HG03439 (cell line): ENCODE data around the gene SMARCA4.

Source experiments
- ATAC-seq: cut with Tn5 transposase; IDR thresholded peaks from one replicate; pipeline ENCODE4 v1.9.1; 2021; ENCODE audit warnings: mild to moderate bottlenecking, moderate library complexity; ENCODE audit not compliant: unreplicated experiment

SMARCA4 gene

DNA sequence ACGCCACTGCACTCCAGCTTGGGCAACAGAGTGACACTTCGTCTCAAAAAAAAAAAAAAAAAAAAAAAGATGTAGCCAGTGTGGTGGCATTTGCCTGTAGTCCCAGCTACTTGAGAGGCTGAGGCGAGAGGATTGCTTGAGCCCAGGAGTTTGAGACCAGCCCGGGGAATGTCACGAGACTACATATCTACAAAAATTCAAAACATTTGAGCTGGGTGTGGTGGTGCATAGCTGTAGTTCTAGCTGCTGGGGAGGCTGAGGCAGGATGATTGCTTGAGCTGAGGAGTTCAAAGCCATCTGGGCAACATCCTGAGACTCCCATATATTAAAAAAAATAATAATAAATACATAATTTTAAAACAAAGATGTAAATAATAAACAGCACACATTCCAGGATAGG, 46.6 kb downstream of the SMARCA4 start:
- ATAC-seq: no peak

DNA sequence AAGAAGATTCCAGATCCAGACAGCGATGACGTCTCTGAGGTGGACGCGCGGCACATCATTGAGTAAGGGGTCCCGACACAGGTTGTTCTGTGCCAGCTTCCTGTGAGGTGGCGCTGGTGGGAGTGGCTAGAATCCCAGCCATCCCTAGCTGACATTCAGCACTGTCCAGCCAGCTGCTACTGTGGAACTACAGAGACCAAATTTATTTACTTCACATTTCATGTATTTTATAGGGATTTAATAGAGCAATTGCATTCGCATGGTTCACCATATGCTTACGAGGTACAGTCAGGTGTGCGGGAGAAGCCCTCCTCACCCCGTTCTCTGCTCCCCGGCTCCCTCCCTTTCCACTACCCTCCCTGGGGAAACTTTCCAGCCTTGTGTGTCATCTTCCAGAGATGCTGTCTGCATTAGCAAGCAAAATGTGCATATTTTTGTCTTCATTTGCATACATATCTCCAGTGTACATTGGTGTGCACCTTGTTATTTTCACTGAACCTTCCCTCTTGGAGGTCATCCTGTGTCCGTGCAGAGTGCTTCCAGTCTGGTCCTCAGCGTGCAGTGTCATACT, 47.2 kb downstream of the SMARCA4 start:
- no peak for ATAC-seq

DNA sequence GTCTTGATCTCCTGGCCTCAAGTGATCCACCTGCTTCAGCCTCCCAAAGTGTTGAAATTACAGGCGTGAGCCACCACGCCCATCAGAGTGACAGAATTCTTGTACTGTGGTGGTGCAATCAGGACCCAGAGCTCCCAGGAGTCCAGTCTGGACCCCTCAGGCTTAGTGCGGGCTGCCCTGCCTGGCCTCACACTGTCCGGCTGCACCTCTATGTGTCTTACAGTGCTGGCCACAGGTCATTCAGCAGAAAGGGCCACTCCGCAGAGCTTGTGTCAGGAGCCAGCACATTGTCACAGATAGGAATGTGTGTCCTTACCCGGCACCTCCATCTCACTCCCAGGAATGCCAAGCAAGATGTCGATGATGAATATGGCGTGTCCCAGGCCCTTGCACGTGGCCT, 49.2 kb downstream of the SMARCA4 start:
- no peak for ATAC-seq

DNA sequence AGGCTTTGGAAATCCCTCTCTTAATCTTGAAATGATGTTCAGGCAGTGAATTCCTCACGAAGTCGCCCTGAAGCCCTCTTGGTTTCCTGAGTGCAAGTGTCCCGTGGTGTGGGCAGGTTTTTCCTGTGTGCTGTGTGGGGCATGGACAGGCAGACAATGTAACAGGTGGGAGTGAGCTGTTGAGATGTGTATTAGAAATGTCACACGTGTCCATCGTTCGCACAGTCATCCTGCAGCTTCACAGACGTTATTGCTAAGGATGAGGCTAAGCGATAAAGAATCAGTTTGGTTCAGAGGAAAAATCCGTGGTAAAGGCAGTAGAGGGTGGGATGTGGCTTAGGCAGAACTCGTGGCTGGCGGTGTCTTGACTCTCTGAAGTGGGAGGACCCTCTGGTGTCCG, 51.7 kb downstream of the SMARCA4 start:
- no peak for ATAC-seq

DNA sequence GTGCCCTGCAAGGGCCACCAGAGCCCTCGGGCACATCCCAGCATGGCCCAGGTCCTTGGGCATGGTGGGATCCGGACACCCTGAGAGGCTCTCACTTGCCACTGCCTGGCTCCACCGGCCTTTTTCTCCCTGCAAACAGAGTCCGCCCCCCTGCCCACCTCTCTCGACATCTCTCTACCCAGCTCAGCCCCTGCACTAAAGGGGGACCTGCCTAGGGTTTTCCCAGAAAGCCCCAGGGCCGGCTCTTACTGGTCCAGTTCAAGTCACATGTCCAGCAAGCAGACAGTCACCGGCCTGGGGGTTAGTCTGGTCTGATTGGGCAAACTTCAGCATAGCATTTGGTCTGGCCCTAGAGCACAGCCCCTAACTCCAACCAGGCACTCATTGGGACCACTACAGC, 52.9 kb downstream of the SMARCA4 start:
- no peak for ATAC-seq

DNA sequence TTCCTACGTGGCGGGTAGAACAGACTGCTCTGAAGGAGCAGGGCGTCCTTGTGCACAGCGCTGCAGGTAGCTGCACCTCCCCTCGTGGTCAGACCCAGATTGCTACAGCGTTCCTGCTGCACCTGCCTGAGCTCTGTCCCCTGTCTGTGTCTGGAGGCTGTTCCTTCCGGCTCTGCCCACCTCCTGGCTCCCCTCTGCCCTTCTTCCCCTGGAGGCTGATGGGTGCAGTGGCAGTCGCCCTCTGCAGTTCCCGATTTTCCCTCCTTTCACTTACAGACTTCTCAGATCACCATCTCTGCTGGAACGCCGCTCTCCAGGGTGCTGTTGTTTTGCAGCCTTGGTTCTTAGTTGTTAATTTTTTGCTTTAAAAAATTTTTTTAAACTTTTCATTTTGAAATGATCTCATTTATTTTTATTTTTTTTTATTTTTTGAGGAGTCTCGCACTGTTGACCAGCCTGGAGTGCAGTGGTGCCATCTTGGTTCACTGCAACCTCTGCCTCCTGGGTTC, 53.6 kb downstream of the SMARCA4 start:
- ATAC-seq: no peak

DNA sequence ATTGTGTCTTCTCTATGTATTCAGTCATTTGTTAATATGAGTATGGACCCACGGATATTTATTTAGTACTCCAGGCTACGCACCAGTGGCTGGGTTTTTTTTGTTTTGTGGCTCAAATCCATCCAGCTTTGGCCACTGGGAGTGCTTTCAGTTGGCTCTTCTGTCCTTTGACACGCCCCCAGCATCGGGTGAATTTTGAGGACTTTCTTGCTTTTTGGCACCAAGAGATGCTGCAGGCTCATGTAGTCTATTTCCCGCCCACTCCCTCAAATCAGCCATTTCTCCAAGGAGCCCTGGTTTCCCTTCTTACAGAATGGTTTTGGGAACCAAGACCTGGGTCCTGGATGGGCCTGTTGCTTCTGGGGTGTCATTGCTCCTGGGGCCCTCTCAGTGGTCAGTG, 55.8 kb downstream of the SMARCA4 start:
- ATAC-seq: no peak

DNA sequence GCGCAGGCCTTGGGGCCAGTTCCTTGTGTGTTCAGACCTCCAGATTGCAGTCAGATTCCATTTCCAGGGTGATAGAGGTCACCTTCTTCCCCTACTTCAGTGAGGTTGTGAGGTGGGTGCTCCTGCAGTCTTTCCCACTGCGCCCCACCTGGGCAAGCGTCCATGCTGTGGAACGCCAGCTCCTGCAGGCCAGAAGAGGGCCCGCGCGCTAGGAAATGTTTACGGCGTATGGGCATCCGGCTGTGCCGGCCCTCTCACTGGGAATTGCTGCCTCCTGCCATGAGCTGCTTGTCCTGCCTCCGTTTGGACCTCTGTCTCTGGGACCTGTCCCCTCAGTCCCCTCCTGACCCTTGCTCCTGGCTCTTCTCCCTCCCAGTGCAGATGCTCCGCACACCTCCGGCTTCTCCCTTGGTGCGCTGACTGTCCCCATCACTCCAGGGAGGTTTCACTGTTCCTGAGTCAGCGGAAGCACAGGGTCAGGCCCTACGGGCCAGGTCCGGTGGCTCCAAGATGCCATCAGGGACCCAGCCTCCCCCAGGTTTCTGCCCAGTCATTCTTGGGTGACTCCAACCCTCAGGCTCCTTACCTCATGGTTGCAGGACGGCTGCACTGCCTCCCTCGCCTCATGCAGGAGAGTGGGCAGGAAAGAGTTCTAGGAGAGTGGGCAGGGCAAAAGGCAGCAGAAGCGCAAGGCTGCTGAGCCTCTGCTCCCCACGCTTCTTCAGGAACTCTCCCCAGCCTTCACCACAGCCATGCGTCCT, 56.6 kb downstream of the SMARCA4 start:
- ATAC-seq: no peak

DNA sequence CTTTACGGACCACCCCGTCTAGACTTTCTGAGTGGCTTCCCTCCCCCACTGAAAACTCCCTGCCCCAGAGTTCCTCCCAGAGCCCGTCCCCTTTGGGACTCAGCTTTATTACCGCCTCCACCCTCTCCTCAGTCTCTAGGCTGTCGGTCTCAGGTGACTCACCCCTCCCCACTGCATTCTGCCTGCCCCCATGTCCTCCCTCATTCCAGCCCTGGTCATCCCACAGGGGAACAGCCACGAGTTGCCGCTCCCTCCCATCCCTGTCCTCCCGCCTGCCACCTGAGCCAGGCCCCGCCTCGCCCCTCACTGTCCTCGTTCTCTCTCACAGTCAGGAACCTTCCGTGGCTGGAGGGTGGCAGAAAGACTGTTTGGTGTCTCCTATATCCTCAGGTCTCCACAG, 57.3 kb downstream of the SMARCA4 start:
- no peak for ATAC-seq

DNA sequence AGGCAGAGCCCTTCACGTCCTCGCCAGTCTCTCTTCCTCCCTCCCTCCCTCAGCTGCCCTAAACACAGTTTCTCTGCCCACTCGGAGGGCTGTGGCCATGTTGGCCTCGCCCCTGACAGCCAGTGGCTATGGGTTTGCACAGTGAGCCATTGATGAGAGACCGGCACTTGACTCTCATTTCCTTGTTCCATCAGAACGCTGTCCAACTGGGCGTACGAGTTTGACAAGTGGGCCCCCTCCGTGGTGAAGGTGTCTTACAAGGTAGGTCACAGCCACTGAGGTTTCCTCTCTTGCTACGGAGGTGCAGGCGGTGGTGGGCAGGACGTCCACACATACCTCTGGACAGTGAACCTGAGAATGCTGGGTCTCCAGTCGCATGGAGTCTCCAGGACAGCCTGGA, 57.9 kb downstream of the SMARCA4 start:
- ATAC-seq: no peak

DNA sequence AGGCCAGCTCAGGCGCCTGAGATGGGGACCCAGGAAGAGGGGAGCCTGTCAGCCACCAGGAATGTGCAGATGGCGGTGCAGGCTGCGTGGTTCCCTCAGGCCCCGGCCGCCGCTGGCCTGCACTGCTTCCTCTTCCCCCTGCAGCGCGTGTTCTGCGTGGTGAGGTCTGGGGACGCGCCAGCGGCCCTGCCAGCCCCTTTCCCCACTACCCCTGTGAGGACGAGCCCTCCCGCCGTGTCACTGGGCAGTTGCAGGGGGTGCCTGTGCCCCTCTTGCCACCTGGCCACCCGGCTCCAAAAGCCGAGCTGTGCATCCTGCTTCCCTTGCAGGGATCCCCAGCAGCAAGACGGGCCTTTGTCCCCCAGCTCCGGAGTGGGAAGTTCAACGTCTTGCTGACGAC, 58.4 kb downstream of the SMARCA4 start:
- no peak for ATAC-seq

DNA sequence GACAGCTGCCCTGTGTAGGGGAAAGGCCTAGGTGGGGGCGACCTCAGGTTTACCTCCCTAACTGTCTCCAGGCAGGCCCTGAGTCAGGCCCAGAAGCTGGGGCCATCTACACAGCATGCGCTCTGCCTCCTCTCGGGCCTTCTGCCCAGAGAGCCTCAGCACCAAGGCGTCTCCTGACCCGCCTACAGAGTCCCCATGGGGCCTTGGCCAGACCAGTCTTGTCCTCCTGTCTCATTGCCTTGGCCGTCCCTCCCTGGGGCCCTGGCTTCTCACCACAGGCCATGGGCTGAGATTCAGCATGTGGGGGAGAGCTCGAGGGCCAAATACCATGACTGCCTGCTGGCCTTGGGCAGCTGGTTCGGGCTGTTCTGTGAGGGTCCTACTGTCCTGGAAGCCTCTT, 59.0 kb downstream of the SMARCA4 start:
- no peak for ATAC-seq

DNA sequence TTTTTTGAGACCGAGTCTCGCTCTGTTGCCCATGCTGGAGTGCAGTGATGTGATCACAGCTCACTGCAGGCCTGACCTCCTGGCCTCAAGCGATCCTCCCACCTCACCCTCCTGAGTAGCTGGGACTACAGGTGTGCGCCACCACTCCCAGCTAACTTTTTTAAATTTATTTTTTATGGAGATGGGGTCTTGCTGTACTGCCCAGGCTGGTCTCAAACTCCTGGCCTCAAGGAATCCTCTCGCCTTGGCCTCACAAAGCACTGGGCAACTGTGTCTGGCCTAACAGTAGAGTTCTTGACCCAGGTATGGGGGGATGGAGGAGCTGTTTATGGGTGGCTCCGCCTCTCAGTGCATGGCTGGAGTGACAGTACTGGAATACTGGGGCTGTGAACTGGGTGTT, 59.6 kb downstream of the SMARCA4 start:
- no peak for ATAC-seq

DNA sequence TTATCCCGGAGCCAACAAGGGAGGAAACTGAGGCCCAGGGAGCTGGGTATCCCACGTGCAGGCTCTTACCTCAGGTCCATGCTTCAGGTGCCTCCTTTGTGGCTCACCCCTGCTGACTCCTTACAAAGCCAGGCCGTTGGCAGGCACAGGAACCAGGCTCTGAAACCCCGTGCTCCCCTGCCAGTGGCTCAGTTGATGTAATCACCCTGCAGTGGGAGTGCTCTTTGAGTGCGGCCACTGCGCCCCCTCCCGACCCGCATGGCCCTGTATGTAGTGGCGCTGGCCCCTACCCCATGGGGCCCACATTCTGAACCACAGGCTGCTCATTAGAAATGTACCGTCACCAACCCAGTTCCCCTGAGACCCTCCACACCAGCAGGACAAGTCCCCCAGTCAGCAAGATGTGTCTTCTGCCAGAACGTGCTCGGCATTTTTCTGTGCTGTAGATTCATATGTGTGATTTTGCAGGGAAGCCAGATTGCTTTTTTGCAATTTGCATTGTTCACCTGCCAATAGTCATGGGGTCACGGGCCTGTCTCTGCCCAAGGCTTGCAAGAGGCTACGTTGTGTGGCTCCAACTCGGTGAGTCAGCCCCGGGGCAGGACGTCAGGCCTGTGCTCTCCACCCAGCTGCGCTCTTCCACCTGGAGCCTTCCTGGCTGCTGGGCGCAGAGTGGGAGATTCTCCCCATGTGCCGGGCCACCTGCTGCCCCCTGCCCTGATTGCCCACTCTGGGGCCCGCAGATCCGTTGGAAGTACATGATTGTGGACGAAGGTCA, 60.3 kb downstream of the SMARCA4 start:
- ATAC-seq: no peak

DNA sequence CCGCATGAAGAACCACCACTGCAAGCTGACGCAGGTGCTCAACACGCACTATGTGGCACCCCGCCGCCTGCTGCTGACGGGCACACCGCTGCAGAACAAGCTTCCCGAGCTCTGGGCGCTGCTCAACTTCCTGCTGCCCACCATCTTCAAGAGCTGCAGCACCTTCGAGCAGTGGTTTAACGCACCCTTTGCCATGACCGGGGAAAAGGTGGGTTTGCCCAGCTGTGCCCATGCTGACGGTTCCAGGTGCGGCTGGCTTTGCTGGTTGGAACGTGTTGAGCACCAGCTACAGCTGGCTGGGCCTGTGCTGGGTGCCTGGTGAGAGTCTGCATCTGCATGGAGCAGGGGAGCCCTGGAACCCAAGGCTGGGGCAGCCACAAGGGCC, 60.9 kb downstream of the SMARCA4 start:
- ATAC-seq: no peak

DNA sequence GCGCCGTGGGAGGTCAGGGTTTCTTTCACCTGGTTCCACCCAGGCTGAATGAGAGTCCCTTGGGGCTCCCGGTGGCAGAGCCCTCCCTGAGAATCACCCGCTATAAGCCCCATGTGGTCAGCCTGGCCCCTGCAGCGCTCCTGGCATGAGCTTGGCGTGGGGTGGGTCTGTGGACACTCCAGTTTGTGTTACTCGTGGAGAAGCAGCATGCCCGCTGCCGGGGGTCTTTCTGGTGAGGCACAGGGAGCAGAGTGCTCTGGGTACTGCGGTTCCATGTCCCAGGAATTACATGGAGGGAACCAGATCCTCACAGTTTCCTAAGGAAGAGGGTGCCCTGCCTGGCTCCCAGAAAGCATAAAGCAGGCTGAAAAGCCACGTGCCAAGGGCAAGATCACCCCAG, 62.2 kb downstream of the SMARCA4 start:
- no peak for ATAC-seq

DNA sequence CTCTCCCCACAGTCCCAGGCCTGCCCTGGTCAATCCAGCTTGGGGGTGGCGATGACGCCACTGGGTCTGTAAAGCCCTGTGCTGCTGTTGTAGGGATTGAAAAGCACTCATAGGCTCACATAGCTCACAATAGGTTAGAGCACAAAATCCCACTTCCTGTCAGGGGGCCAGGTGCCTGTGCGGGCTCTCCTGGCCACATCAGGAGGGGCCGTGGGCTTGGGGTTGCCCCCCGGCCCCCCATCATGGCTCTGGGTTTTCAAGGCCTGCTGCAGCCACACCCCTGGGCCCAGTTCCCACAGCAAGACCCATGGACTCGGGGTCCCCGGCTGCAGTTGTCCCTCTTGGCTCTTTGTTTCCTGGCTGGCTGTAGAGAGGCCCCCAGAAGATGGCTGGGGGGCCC, 62.9 kb downstream of the SMARCA4 start:
- no peak for ATAC-seq

DNA sequence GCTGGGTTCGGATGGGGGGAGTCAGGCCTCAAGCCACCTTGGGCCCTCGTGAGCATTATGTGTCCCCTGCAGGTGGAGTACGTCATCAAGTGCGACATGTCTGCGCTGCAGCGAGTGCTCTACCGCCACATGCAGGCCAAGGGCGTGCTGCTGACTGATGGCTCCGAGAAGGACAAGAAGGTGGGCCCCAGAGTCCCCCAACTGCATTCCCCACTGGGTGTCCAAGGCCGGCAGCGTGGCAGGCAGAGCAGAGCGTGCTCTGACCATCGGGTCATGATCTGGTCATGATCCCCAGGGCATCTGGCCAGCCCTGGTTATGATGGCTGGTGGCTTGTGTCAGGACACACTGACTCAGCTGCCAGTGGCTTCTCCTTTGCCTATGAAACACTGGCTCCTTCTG, 63.4 kb downstream of the SMARCA4 start:
- ATAC-seq: no peak

DNA sequence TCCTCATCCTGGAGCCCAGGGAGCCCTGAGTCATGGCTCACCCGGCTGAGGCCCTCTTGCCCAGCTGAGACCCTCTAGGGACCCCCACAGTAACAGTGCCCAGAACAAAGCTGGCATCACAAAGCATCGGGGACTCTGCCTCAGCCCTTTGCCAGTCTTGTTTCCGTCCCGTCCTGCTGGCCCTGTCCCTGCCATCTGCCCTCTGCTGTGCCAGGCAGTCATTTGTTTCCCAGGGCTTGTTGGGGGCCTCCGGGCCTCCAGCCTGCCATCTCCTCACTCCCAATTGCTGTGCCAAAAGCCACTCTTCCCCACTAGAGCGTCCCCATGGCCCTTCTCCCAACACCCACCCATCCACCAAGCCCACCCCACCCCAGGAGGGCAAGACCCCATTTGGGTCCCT, 64.2 kb downstream of the SMARCA4 start:
- no peak for ATAC-seq

DNA sequence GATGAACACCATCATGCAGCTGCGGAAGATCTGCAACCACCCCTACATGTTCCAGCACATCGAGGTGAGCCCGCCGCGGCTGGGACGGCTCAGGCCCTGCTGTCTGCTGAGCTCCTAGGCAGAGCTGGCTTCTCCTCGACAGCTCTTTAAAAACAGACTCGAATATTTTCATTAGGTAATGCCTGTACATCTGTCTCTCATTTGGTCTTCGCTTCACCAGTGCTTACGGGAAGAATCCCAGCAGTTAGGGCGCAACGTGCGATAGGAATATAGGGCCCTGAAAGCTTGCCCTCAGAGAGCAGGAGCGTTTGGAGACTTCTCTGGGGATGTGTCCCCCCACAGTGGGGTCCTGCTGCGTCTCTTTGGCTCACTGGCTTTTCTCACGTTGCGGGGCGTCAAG, 64.6 kb downstream of the SMARCA4 start:
- ATAC-seq: no peak

DNA sequence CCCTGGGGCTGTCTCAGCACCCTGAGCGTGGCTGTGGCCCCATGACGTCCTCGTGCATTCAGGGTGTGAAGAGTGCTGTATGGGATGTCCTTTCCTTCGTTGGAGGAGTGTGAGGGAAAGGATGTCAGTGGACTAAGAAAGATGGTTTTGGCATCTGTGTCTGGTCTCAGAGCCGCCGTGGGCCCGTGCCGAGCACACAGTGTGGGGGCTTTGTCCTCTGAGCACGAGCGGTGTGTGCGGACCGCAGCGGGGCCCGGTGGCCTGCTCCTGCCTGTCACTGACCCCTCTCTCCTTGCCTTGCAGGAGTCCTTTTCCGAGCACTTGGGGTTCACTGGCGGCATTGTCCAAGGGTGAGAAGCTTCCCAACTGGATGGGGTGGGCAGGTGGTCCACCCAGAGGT, 65.2 kb downstream of the SMARCA4 start:
- ATAC-seq: no peak

DNA sequence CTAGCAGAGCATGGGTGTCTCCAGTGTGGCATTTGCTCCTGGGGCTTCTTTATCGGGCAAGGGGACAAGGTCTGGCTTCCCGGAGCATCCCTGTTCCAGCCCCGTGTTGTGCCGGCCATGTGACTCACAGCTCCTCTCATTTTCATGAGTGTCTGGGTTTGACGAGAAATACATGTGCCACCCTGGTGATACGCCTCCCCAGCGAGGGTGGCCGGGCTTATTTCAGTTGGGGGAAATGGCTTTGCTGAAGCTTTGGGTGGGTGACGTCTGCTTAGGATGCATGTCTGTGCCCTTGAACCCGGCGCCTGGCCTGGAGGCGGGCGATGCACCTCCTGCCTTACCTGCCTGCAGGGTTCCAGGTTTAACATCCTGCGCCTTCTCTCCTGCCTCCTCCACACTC, 66.6 kb downstream of the SMARCA4 start:
- no peak for ATAC-seq
